Stimulated activated CD4-positive, alpha-beta T cell treated with anti-CD3 and anti-CD28 coated beads, Interleukin-4, amount 100 ng/mL, for 4 hours (primary cell): Measurements from ENCODE around the gene PRAMEF12.
"Not testable (repeated sequence)": the region's sequence is repeated elsewhere in the genome, so short reads cannot be mapped to it uniquely, and the experiment has no call there.

Source experiments
- DNase-seq, 2 experiments: peaks; one replicate each; pipeline ENCODE4 v3.0.0-alpha.2; 2020

The PRAMEF12 gene

GRCh38 chr1:12772520-12772919 is 1.0 kb upstream of the PRAMEF12 start:
- no peak for DNase-seq

- DNase-seq: no peak
Observed at GRCh38 chr1:12774801-12775345, 1.3 kb downstream of the PRAMEF12 start.

GRCh38 chr1:12775443-12775842 is 1.9 kb downstream of the PRAMEF12 start:
- no peak for DNase-seq

GRCh38 chr1:12776801-12777557 is 3.4 kb downstream of the PRAMEF12 start:
- no peak for DNase-seq

GRCh38 chr1:12778061-12778460 is 4.5 kb downstream of the PRAMEF12 start:
- DNase-seq: no peak

GRCh38 chr1:12778907-12779306 is 5.4 kb downstream of the PRAMEF12 start:
- no peak for DNase-seq

- not testable (repeated sequence) for DNase-seq
Observed at GRCh38 chr1:12781488-12781887, 8.0 kb downstream of the PRAMEF12 start.

- not testable (repeated sequence) for DNase-seq
Observed at GRCh38 chr1:12783783-12784182, 10.2 kb downstream of the PRAMEF12 start.

GRCh38 chr1:12784729-12785128 is 11.2 kb downstream of the PRAMEF12 start:
- DNase-seq: not testable (repeated sequence)

GRCh38 chr1:12791097-12791496 is 17.6 kb downstream of the PRAMEF12 start, which contains the start of gene PRAMEF1:
TSS of gene PRAMEF1 (plus strand) at chr1:12791397. CDS start at chr1:12793228, 1,831 bp downstream.
- not testable (repeated sequence) for DNase-seq

GRCh38 chr1:12798911-12799310 is 25.4 kb downstream of the PRAMEF12 start:
- DNase-seq: no peak

GRCh38 chr1:12799730-12800129 is 26.2 kb downstream of the PRAMEF12 start:
- no peak for DNase-seq

- DNase-seq: no peak
Observed at GRCh38 chr1:12809933-12810332, 36.4 kb downstream of the PRAMEF12 start.

- DNase-seq: no peak
Observed at GRCh38 chr1:12810691-12811408, 37.3 kb downstream of the PRAMEF12 start.

GRCh38 chr1:12811409-12811784 is 37.9 kb downstream of the PRAMEF12 start:
- no peak for DNase-seq

GRCh38 chr1:12819061-12819460 is 45.5 kb downstream of the PRAMEF12 start:
- not testable (repeated sequence) for DNase-seq
